HG02642 (cell line): ENCODE measurements around the gene FRMD4A.
"Not testable (repeated sequence)": the region's sequence is repeated elsewhere in the genome, so short reads cannot be mapped to it uniquely, and the experiment has no call there.

Source experiments
- ATAC-seq: cut with Tn5 transposase; IDR thresholded peaks from one replicate; pipeline ENCODE4 v1.9.1; 2021; ENCODE audit warnings: mild to moderate bottlenecking; ENCODE audit not compliant: unreplicated experiment, poor library complexity

FRMD4A gene

DNA sequence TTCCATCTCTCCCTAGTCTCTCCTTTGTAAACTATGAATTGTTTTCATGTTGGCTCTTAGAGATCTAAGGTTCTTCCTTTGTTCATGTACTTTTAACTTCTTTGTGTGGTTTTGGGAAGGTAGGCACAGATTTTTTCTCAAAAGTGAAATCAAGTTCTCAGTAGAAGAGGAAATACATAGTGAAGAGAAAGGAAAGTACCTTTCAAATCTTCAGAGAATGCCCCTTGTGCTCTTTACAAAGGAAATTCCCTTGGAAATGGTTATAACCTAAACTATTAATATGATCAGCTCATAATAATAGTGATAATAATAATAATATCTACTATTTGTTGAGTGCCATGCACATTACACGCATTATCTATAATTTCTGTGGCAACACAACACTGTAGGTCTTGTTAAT is 425.4 kb downstream of the FRMD4A start:
- ATAC-seq, result no peak

DNA sequence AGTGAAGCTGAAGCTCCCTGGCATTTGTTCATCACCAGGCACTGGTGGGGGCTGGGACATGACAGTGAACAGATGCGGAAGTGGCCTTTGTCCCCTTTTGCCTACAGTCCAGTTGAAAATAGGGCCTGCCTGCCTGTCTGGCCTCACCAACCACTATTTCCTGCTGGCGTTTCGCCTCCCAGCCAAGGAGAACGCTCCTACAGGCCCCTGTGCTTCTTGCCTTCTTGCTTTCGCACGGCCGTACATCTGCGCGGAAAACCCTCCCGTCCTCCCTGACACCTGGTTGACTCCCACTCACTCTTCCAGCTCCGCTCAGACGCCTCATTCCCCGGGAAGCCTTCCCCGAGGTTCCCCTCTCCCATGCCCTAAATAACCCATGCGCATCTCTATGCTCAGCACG is 426.7 kb downstream of the FRMD4A start:
- no peak for ATAC-seq

DNA sequence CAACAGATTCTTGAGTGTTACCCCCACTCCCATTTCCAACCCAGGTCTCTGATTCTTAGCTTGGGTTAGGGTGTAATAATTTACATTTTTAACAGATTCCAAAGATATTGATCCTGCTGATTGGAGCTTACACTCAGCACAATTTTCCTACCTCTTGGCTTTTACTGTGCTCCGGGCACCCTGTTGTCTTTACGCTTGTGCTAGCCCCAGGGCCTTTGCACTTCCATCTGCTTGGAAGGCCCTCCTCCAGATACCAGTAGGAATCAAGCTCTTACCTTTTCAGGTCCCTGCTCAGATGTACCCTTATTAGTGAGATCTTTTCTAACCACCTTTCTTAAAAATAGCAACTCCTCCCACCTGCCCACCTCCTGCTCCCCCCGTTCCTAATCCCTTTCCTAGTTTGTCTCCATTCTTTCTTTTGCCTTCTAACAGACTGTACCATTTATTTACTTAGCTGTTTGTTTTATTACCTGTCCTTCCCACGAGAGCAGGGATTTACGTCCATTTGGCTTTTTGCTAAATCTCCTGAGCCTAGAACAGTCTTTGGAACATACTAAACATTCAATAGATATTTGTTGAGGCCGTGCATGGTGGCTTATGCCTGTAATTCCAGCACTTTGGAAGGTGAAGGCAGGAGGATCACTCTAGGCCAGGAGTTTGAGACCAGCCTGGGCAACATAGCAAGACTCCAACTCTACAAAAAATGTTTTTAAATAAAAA is 427.7 kb downstream of the FRMD4A start:
- no peak for ATAC-seq

DNA sequence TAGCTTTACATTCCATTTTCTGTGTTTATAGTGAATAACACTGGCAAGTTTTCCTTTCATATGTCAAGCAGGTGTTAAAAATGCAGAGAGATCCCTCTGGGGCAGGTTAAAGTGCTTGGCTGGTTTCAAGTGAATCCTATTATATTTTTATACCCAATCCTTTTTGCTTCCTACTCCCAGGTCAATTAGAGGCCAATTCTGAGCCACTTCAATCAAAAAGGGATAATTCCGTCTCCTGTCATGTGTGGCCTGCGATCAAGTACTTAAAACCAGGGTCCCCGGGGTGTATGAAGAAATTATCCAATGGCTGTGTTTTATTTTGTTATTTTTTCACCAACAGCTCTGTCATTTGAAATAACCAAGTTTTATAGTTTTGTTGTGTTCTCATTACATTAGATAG is 430.8 kb downstream of the FRMD4A start:
- ATAC-seq, result no peak

DNA sequence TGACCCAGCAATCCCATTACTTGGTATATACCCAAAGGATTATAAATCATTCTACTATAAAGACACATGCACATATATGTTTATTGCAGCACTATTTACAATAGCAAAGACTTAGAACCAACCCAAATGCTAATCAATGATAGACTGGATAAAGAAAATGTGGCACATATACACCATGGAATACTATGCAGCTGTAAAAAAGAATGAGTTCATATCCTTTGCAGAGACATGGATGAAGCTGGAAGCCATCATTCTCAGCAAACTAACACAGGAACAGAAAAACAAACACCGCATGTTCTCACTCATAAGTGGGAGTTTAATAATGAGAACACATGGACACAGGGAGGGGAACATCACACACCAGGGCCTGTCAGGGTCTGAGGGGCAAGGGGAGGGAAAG is 434.6 kb downstream of the FRMD4A start:
- not testable (repeated sequence) for ATAC-seq

DNA sequence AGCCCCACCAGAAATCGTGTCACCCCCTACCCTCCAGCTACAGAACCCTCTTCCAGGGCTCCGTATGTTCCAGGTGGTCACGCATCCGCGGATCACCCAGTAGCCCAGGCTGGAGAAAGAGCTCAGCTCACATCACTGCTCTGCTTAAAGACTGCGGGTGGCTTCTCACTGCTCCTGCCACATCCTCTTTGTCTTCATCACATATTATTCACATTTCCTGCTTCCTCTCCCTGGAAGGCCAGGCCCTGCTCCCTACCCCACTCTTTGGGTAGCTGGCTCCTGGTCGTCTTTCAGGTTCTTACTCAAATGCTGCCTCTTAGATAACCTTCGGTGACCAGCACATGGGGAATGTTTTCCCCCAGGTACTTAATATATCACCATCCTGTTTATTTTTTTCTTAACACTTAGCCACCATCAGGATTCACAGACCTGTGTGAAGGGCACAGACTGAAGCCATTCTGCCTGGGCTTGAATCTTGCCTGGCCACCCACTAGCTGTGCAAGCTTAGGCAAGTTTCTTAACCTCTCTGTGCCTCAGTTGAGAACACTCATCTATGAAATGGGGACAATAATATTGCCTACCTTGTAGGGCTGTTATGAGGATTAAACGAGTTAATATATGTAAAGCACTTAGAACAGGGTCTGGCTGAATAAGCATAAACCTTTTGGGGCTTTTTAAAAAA is 436.2 kb downstream of the FRMD4A start:
- ATAC-seq, result no peak

DNA sequence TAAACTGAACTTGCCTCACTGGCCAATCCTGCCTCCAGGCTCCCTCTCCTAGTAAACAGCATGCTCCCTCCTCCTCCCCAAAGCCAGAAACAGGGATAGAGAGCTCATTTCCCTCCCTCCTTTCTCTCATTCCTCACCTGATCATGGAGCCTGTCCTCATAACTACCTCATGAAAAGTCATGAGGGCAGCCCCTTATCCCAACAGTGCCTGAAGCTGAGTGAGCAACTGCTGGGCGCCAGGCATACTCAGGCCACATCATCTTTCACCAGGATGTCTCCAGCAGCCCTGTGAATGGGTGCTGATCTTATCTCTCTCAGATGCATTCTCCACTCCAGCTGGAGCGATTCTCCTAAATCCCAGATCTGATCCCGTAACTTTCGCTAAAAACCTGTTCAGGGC is 436.8 kb downstream of the FRMD4A start:
- ATAC-seq, result no peak

DNA sequence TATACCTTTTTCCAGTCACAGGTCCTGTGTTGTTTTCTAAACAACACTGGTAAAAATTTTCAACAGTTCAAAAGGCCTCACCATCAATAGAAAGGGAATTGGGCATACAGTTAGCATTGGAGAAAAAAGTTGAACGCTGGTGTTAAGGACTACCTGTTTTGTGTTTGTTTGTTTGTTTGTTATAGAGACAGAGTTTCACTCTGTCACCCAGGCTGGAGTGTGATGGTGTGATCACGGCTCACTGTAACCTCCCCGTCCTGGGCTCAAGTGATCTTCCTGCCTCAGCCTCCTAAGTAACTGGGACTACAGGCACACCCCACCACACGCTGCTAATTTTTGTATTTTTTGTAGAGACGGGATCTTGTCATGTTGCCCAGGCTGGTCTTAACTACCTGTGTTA is 437.9 kb downstream of the FRMD4A start:
- ATAC-seq, result no peak

DNA sequence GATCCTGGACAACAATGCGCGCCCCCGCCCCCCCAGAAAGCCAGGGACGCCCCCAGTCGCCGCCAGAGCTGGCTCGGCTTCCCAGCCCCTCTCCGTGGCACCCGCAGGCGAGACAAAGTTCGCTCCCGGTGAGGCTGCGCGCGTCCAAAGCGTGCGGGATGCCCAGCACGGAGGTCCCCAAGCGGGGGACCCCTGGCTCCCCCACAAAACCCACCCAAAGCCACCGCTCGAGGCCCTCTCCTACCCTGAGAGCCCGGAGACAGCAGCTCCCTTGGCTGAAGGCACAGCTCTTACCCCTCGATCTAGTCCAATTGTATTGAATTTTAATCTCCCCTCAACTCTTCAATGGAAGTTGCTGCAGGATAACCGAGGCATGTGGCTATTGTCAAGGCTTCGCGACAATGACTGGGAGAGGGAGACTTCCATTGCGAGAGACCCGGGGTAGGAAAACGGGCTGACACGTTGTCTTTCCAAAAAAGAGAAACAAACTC is 438.7 kb downstream of the FRMD4A start:
- ATAC-seq, result no peak

DNA sequence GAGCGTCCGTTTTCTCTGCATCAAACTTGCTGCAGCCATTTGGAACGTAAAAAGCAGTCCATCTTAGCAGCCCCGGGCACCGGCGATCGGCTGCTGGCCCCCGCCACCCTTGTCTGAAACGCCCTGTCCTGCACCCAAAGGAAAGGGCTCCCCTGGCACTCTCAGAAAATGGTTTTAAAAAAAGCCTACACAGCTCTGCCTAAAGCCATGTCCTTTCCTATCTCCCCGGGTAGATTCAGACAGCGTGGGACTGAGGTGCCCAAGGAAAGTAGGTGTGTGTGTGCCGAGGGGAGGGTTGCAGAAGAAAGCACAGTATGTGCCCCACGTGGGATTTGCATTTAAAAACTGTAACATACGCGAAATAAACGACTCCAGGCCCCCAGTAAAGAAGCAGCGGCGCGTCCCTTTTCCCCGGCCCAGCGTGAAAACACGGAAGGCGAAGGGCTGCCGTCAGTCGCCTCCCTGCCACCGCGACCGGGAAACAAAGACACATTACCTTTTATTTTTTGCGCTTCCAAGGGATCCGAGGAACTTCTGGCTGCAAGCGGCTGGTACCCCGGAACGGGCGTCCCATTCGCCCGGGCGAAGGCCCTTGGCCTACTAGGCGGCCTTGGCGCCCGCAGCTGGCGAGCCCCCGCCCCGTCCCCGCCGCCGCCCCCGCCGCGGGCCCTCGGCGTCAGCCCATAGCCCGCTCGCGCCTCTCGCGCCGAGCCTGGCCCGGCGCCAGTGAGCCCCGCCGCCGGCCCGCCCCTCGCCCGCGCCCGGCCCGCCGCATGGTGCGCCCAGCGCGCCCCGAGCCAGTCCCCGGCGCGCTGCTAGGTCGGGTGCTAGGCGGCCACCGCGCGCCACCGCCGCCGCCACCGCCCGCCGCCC is 439.4 kb downstream of the FRMD4A start:
- no peak for ATAC-seq

DNA sequence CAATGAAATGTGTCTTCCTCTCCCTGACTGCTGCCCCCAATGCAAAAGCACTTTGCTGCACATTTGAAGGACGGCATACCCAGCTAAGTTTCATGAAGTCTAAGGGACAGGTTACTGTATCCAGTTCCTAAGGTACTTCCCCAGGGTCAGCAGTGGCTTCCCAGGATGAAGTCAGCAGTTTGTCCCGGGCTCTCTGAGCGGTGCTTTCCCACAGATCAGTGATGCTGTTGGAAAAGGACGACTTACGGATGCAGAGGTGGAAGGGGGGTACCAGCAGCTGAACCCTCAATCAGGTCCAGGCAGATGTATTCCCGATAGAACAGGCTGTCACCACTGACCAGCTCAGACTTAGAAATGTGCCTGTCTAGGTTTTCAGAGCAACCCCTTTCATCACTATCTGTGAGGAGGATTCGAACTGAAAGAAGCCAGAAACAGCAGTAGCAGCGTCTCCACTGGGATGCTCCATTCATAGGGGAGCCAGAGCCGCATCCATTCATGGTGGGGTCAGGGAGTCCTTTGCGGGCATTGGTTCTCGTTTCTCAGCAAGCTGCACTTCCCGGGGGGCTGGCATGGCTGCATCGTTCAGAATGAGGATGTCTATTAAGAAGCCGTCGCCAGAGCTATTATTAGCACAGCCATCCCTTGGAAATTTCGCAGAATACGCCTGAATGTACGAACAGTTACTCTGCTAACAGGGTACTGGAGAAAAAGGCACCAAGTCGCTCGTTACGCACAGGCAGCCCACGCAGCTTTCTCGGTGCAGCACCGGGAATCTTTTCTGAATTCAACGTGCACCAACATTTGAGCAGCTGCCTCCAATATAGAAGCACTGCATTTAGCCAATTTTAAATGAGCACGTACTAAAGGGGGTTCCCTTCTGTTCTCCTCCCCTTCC is 440.2 kb downstream of the FRMD4A start:
- ATAC-seq, result no peak

DNA sequence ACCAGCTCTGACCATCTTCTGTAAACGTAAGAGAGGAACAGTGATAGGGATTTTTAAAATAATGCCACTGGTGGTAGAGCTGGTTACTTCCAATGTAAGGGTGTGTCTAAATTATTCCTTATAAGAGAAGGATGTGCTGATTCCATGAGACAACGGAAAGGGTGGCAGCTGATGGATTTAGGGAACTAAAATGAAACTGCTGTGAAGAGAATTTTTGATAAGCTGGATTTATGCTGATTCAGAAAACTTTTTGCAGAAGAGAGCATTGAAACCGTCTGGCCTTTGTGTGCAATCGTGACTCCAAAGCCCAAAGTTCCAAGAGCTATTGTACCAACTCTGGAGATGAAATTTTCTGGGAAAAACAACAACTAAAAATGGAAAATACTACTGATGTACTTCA is 443.0 kb downstream of the FRMD4A start:
- ATAC-seq, result no peak

DNA sequence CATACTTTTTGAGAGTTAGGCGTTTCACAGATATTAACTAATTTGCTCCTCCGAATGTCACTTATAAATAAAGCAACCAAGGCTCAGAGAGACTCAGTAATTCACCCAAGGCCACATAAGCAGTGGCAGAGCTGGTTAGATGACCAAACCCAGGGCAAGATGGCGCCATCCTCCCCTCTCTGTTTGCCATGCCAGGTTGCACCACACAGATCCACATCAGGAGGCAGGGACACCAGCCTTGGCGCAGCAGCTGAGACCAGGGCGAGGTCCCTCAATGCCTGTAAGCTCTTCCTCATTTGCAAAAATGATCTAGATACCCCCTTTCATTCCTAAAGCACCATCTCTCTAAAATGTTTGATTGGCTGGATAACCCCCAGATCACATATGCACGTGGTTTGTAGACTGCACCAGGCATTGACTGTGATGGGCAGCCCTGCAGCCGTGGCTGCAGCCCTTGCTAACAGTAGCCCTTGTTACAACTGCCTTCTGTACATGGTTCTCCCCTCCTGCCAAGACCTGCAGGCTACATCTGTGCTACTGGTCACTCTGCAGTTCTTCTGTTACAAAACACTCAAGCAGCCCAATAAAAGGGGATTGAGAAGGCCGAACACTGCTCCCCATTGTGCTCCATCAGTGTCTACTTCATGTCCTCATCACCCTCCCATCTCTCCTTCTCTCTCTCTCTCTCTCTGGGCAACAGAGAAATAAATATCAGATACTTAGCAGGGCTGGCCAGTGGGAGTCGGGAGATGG is 445.3 kb downstream of the FRMD4A start:
- ATAC-seq, result no peak

DNA sequence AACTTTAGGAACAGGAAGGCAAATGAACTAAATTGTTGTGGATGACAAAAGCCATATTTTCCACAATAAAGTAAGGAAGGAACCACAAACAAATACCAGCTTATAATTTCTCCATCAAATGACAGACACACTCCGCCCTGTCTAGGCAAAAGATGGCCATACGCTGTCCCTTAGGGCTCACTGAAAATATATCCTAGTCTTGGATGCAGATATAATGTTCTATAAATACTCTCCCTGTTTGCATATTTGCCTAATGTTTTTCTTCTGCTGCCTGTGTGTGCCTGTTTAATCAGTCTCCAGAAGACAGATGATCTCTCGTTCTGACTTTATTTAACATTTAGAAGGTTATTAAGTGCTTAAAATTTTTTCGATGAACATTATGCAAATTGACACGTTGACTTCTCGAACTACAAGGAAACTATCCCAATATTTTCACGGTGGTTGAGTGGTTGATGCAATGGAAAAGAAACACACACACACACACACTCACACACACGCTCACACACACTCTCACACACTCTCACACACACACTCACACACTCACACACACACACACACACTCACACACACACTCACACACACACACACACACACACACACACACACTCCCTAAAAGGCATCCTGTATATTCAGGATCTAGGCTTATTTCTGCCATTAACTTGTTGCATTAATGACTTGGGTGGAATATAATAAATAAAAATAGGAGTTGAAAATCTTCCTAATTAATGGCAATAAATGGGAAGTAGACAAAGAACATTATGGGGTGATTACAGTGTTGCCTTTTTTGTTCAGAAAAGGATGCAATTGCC is 446.9 kb downstream of the FRMD4A start:
- no peak for ATAC-seq

DNA sequence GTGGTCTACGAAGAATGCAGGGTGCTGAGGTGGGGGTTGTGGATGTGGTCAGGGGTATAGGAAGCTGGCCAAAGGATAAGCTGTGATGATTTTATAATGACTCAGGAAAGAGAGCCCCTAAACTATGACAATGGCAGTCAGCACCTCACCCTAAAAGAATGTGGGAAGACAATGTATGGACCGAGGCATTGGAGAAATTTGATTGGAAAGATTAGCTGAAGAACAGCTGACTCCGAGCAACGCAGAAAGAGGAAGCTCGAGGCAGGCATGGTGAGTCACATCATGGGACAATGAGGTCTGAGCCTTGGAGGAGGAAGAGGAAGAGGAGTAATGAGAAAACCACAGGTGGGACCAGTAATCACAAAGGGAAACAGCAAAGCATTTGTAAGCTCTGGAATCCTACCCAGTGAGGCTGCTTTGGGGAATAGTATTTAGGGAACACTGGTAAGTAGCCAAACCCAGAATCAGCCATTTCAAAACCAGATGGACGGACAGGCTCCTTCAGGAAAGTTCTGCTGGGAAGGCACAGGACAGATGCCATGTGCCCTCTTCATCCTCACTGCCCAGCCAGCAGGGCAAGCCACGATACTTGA is 448.5 kb downstream of the FRMD4A start:
- ATAC-seq, result no peak

DNA sequence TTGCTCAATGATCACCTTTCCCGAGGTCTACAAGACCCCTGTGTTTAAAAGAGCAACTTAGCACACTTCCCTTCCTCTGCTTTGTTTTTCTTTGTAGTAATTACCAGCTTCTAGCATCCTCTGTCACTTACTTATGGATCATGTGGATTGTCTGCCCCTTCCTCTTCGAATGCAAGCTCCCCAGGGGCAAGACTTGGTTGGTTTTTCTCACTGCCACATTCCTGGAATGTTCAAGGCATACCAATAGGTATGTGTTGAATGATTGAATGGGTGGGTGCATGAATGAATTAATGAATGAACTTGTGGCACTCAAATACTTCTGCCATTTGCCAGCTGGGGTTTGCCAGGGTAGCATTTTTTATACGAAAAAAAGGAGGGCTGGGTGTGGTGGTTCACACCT is 450.0 kb downstream of the FRMD4A start:
- ATAC-seq, result no peak

DNA sequence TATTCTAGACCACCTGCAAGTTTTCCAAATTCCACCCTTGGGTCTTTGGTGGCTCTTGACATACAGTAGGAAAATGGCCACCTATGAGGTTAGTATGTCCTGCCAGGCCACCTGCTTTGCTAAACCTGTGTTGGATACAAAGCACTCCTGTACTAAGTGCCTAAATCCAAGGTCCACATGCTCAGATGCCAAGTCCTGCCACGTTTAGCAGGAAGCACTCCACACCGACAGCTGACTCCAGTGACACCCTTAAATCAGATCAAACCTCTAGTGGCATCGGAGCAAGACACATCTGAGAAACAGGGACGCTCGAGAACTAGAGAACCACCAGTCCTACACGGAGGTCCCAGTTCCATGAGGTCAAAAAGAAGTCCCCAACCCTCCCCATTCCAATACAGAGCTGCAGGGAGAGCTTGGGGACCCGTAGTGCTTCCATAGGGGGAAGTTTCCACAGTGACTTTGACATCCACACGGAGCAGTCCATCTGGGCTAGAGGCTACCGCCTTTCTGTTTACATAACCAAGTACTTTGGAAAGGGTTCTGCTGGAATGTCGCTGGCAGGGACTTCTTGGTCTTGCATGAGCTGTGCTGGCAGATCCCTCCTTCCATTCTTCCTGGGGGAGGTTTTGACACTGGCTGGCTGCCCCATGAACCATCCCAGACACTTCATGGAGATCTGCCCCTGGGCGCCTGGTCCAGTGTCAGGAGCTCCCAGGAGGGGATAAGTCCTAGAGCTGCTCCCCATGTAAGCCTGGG is 453.4 kb downstream of the FRMD4A start:
- no peak for ATAC-seq
